NCI-H2227 (cell line): ENCODE measurements around the gene PIAS2.
"Not testable (repeated sequence)": the region's sequence is repeated elsewhere in the genome, so short reads cannot be mapped to it uniquely, and the experiment has no call there.

Experiments
- DNase-seq: peaks from one replicate; lab custom pipeline; 2025; ENCODE audit not compliant: unreplicated experiment; lab: John Stamatoyannopoulos, UW

PIAS2 gene

DNA sequence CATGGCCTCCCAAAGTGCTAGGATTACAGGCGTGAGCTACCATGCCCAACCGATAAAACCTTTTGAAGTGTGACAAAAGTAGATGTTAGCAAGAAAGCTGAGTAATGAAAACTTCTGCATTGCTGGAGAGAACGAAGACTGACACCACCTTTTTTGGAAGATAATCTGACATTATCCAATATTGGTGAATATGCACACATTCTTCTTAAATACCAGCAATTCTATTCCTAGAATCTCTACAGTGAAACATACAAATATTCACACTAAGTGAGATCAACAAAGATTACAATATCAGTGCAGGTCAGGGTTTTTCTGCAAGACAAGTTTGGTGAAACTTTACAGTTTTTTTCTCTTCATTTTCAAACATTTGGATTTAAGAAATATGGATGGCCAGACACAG lies 7.8 kb downstream of the PIAS2 start:
- no peak for DNase-seq

DNA sequence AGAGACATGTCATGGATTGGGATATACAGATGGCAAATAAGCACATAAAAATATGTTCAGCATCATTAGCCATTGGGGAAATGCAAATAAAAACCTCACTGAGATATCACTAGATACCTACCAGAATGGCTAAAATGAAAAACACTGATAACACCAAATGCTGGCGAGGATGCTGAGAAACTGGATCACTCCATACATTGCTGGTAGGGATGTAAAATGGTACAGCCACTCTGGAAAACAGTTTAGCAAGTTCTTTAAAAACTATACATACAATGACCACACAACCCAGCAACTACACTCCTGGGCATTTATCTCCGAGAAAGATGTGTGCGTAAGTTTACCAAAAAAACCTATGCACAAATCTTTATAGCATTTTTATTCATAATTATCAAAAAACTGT lies 13.9 kb downstream of the PIAS2 start:
- DNase-seq, result no peak

DNA sequence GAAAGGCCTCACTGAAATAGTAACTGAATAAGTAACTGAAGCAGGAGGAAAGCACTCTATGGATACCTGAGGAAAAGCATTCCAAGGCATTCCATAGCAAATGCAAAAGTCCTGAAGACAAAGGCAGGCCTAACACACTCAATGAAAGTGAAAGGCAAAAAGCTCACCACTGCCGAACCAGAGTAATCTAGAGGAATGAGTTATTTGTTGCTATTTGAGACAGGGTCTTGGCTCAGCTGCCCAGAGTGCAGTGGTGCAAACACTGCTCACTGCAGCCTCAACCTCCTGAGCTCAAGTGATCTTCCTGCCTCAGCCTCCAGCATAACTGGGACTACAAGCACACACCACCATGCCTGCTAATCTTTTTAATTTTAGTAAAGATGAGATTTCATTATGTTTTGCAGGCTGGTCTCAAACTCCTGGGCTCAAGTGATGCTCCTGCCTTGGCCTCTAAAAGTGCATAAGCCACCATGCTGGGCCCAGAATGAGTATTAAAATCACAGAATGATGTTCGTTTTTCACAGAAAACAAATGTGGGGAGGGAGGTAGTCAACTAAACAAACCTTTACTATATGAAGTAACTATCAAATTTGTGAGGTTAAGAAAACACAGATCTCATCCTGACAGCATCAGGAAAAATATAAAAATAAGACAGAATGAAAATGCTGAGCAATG lies 17.9 kb downstream of the PIAS2 start:
- no peak for DNase-seq

DNA sequence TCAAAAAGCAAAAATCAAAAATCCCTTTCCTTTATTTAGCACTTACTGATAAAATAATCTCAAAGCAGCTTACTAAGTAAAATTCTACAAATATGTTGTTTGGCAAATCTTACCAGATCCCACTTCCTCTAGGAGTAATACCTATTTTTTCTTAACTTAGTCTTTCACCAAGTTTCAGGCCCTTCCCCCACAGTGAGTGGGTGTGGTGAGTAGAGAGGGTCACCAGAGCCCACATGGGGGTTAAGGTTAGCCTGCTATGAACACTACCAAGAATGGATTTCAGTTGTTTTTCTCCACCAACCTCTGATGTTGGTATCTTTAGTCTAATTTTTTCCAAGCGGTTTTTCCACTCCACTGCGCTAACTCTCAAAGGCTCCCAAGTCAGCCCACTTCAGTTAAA lies 23.2 kb downstream of the PIAS2 start:
- DNase-seq, result no peak

DNA sequence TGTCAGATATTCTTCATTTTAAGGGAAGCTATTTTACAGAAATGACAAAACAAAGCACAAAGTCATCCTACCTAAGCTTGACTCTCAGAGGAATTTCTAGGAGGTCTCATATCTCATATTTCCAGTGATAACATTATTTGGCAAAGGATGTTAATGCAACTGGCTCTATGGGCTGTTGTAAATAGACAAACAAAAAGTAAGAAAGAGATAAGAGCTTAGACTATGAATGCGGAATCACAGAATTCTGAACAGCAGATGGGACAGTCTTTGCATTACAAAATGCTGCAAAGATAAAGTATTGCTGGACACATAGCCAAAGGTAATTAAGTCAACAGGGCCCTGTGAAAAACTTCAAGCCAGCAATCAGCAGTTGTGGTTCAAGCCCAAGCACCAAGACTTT lies 23.9 kb downstream of the PIAS2 start:
- DNase-seq, result no peak

DNA sequence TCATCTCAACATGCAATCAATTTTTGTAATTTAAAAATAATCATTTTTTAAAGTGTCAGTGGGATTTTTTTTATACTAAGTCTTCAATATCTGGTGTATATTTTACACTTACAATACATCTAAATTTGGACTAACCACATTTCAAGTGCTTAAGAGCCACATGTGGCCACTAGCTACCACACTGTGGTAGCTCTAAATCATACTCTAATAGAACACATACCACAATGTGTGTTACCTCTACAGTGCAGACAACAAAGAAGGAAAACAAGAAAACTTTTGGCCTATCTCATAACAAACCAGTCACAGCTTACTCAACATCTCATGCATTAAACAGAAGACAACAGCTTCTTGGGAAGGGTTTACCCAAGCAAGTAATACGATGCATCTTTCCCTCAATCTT lies 24.5 kb downstream of the PIAS2 start:
- no peak for DNase-seq

DNA sequence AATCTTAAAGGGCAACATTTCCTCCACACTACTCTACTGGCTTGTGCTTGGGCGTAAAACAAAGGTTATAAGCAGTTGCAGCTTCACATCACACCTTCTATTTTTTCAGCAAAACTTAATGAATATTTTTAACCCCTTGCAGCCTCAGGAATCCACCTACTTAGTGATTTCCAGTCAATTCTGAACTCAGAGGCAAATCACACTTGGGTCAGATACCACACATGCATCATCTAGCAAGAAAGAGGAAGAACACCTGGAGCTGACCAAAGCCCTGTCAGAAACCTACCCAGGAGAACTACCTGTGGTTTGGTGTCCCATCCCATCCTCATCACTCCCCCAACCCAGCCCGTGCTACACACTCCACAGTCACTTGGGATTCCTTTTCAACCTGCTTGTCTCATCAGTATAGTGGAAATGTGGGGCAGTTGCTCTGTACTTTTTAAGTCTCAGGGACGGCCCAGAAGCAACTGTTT lies 25.5 kb downstream of the PIAS2 start:
- DNase-seq, result no peak

DNA sequence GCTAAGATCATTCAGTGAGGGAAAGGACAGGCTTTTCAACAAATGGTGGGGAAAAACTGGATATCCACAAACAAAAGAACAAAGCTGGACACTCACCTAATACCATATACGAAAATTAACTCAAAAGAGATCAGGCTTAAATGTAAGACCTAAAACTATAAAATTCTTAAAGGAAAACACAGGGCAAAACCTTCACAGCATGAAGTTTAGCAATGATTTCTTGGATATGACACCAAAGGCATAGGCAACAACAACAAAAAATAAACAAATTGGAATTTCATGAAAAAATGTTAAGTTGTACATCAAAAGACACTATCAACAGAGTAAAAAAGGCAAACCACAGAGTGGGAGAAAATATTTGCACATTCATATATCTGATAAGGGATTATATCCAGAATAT lies 28.3 kb downstream of the PIAS2 start:
- no peak for DNase-seq

DNA sequence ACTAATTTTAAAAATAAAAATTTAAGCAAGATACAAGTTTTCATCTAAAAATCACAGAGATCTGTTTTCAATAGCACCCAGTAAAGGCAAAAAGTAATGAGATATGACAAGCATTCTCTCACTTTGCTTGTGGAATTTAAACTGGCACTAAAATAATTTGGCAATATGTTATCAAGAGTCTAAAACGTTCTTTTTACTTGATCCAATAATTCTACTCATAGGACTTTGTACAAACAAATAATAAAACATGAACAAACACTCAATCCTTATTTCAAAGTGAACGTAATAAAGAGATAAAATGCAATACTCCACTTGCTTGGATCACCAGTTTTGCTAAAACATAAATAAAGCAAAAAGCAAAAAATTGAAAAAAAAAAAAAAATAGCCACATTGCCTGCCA lies 30.4 kb downstream of the PIAS2 start:
- DNase-seq, result no peak

DNA sequence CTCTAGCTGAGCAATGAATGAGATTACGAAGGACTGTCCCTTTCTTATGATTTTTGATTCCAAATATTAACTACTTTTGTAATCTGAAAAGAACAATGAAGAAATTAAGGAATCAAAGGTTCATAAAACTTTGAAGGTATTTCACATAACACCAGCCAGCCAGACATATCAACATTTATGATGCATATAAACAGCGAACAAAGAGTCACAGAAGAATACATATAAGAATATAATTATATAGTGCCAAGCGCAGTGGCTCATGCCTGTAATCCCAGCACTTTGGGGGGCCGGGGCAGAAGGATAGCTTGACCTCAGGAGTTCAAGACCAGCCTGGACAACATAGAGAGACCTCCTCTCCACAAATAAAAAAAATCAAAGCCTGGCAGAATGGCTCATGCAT lies 34.1 kb downstream of the PIAS2 start:
- DNase-seq, result no peak

DNA sequence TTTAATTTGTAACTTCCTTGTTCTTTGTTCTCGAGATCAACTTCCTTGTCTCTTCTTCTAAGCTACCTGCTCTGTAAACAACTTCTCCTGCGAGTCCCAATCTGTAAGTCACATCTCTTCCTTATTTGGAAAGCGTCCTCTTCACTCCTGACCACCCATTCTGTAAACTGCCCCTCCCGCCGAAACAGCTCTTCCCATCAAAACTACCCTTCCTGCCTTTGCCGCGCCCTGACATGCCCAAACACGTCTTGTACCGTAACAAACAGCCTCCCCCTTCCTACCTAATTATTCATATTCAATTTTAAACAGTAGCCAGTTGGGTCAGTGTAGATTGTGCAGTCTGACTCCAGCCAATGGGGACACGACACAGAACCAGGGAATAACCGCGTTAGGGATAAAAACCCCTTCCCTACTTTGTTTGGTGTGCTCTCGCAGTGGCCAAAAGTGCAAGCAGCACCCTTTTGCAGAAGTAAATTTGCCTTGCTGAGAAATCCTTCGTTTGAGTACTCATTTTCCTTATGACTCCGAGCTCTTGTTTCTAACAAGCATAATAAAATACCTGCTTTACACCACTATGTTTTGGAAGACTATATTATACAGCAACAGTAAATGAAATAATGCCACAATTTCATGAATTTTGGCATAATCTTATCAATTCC lies 39.8 kb downstream of the PIAS2 start:
- no peak for DNase-seq

DNA sequence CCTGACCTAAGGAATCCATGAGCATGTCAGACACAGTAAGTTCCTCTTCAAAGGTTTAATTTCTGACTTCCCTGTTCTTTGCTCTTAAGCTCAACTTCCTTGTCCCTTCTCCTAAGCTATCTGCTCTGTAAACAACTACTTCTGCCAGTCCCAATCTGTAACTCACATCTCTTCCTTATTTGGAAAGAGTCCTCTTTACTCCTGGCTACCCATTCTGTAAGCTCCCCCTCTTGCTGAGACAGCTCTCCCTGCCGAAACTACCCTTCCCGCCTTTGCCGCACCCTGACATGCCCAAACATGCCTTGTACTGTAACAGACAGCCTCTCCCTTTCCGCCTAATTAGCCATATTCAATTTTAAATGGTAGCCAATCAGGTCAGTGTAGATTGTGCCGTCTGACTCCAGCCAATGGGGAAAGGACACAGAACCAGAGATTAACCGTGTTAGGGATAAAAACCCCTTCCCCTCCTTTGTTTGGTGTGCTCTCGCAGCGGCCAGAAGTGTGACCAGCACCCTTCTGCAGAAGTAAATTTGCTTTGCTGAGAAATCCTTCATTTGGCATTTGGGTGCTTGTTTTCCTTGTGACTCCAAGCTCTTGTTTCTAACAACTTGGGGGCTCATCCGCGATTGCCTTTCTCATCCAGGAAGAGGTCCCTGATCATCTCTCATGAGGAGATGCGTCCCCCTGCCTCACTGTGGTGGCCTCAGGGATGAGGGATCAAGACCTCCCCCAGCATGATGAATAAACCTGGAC lies 49.0 kb downstream of the PIAS2 start:
- DNase-seq, result no peak

DNA sequence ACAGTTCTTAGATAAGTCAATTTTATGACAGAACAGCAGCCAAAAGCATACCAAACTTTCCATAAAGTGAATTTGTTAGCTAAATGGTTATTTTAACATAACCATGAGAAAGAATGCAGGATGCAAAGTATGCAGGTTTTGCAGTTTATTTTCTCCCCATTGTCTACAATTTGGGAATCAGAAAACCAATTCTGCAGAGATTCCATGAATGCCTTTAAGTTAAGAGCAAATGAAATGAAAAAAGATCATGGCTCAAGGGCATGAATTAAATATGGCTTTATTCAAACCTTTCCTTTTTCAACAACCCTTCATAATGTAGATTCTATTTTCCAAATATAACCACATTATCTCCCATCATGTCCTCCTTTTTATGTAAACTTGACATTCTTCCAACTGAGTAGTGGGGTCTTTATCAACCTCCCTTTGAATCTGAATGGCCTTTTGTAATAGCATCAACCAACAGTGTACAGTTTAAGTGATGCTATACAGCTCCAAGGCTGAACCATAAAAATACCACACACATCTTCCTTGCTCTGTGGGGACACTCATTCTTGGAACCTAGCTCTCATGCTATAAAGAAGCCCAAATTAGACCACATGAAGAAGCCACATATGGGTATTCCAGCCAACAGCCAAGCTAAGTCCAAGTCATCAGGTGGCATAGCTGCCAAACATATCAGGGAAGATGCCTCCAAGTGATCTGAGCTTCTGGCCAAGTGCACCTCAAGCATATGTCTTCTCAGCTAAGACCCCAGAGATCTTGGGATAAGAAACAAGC lies 49.8 kb downstream of the PIAS2 start:
- DNase-seq, result no peak

DNA sequence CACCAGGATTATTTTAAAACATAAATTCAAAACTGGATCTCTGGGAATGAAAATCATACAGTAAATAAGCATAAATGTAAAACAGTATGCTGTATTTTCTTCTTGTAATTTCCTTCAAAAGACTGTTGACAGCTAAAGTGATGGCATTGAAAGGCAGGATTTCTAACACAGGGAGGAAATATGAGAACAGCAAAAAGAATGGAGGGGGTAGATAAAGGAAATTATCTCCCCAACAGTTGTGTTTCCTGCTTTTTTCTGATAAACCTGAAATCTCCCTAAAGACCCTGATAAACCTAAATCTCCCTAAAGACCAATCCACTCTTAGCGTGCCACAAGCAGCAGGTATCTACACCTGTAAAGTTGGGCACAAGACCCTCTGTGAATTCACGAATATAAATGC lies 50.8 kb downstream of the PIAS2 start:
- no peak for DNase-seq

DNA sequence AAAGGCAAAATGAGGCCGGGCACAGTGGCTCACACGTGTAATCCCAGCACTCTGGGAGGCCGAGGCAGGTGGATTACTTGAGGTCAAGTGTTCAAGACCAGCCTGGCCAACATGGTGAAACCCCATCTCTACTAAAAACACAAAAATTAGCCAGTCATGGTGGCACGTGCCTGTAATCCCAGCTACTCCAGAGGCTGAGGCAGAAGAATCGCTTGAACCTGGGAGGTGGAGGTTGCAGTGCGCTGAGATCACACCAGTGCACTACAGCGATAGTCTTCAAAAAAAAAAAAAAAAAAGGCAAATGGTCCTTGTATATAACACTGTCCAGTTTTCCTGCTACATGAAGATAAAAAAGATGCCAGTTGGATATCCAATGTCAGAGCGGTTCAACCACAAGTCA lies 52.1 kb downstream of the PIAS2 start:
- DNase-seq, result not testable (repeated sequence)

DNA sequence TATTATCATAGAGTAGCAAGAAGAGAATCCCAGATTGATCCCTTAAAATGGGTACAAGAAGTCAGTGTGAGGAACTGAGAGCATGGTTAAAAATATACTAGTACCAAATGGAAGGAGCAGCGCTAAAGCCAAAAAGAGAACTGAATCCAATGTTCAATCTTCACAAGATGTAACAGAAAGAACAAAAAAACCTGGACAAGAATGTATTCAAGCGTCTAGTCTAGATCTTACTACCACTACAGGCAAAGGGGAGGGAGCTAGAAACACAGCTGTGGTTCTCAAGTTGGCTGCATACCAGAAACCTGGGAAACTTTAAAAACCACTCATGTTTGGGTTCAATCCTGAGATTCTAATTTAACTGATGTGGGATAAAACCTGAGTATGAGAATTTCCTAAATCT lies 57.5 kb downstream of the PIAS2 start:
- DNase-seq, result no peak

DNA sequence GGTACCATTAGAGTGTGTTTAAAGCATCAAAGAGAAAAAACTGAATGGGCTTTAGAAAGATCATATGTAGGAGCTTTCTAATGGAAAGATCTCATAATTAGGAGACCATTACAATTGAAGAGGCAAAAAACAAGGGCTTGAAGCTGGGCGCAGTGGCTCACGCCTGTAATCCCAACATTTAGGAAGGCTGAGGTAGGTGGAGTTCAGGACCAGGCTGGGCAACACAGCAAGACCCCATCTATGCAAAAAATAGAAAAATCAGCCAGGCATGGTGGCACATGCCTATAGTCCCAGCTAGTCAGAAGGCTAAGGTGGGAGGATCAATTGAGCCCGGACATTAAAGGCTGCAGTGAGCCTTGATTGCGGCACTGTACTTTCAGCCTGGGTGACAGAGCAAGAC lies 59.0 kb downstream of the PIAS2 start:
- no peak for DNase-seq

DNA sequence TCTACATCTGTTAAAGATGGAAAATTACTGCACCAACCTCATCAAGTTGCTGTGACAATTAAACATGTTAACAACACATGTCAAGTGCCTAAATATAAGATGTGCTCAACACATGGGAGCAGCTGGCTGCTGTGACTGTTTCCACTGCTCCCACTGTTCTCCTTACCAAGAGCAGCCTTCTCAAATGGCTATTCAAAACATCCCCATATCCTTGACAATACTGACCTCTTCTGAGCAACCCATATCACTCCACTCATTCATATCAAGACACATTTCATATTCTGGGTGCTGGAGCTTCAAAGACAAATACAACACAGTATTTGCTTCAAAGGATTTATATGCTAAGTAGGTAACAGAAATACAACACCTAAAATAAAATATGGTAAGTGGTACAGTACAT lies 60.3 kb downstream of the PIAS2 start:
- peak; percentile 15 for DNase-seq

DNA sequence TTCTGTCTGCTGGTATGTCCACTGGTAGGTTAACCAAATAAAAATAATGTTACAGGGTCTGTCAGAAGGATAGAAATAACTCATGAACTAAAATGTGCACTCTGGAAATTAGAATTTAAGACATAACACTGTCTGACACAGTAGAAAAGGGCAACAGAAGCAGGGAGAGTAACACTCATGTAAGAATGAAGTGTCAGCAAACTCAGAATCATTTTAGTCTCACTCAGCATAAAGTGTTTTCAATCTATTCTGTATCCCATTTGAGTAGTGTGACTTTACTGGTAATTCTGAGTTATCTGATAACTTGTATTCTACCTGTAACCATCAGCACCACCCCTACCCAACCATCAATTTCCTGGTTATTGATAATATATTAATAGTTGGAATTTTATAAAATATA lies 68.3 kb downstream of the PIAS2 start:
- DNase-seq, result no peak

DNA sequence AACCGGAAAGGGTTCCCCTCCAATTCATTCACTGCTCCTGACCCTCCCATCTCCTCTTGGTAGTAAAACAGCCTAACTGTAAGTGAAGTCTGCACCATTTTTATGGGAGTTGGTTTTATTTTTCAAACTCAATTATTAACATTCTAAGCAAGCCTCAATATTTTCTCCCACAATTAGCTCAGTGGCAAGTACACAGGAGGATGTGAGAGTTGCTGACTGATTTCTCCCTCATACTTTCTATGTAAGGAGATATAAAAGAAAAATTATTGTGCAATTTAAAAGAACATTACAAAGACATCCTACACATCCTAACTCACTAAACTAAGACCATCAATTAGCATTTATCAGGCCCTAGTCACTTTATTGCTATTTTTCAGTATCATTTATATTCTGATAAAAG lies 73.9 kb downstream of the PIAS2 start:
- DNase-seq, result no peak

DNA sequence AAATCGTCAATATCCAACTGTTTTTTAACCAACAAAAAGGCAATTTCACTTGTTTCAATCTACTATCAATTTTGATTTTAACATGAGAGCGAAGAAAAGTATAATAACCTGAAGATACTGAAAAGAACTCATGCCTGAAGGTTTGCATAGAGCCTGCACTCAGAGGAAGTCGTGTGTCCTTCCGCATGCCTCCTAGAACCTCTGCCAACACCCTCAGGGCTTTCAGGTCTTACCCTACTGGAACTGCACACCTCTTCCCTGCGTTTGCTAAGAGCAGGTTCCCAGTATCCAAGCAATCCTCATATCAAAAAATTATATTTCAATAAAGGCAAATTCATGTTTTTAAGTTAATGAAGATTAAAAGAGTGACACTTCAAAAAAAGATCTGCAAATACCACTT lies 74.7 kb downstream of the PIAS2 start:
- DNase-seq, result no peak

DNA sequence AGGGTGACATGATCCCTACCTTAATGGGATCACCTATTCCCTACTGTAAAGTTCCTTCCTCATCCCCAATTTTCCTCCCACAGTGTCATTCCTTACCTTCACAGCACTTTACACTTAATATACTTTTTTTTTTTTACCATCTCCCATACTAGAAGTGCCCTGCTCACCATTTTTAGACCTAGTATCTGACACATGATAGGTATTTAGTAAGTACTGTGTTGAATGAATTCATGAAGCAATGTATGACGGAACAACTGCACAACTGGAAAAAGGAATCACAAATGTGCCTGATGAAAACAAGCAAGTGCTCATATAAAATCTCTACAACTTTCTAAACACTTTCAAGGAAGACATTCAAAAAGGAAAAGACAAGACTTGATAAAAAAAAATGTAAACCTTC lies 83.4 kb downstream of the PIAS2 start:
- no peak for DNase-seq
